NCI-H146 (cell line): ENCODE data around the gene VPS54.

Experiments used
- DNase-seq: peaks from one replicate; lab custom pipeline; 2025; lab: John Stamatoyannopoulos, UW

VPS54 gene

GRCh38 chr2:63842149-63843061 lies 176.8 kb downstream of the VPS54 start:
- DNase-seq, result peak; percentile 36
